IPS-20b (cell line): ENCODE data around the gene SCCPDH.
"Not testable (repeated sequence)": the region's sequence is repeated elsewhere in the genome, so short reads cannot be mapped to it uniquely, and the experiment has no call there.

ENCODE experiments used
- H3K27ac ChIP-seq: one replicate; pipeline ENCODE4 v1.5.1; 2013; ENCODE audit warnings: low read length
- H3K27me3 ChIP-seq: 2 replicates; pipeline ENCODE4 v1.6.1; 2013; ENCODE audit warnings: mild to moderate bottlenecking, low read length, inconsistent platforms; ENCODE audit not compliant: insufficient read depth
- H3K36me3 ChIP-seq: 2 replicates; pipeline ENCODE4 v1.6.1; 2013; ENCODE audit warnings: low read depth, mild to moderate bottlenecking, inconsistent platforms, low read length, moderate library complexity; ENCODE audit not compliant: insufficient read depth
- H3K4me1 ChIP-seq: 2 replicates; pipeline ENCODE4 v1.6.1; 2013; ENCODE audit warnings: mild to moderate bottlenecking, control low read depth, inconsistent platforms, low read length, moderate library complexity; ENCODE audit not compliant: insufficient read depth
- H3K4me3 ChIP-seq: 2 replicates; pipeline ENCODE4 v1.5.1; 2013; ENCODE audit warnings: mild to moderate bottlenecking, low read length, inconsistent platforms
- H3K9ac ChIP-seq: 2 replicates; pipeline ENCODE4 v1.6.1; 2013; ENCODE audit warnings: low read depth, mild to moderate bottlenecking, inconsistent platforms, low read length, moderate library complexity
- H3K9me3 ChIP-seq: 2 replicates; pipeline ENCODE4 v1.6.1; 2013; ENCODE audit warnings: mild to moderate bottlenecking, low read depth, low read length, inconsistent platforms; ENCODE audit not compliant: insufficient read depth

The SCCPDH gene

DNA sequence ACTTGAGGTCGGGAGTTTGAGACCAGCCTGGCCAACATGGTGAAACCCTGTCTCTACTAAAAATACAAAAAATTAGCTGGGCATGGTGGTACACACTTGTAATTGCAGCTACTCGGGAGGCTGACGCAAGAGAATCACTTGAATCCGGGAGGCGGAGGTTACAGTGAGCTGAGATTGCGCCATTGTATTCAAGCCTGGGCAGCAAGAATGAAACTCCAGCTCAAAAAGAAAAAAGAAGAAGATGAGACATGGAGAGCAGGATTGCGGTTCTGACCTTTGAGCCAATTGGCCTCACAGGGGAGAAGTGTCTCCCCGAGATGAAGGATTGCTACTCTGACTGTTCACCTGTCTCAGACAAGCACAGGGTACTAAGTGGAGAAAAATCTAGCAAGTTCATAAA is 6.6 kb downstream of the SCCPDH start:
- H3K27ac ChIP-seq, result no peak overlapping the region
- peaks cover 62% of the 10 kb centered on the region for H3K36me3 ChIP-seq
- H3K4me1 ChIP-seq, result no peaks in the 10 kb centered on the region
- 0 out of 2 replicates have a peak, but pooled peaks cover under 1% of the 10 kb centered on the region for H3K27me3 ChIP-seq
- peaks cover 8% of the 10 kb centered on the region; the same call in 1 of the 2 replicates for H3K9me3 ChIP-seq
- no peak overlapping the region for H3K4me3 ChIP-seq
- no peak overlapping the region for H3K9ac ChIP-seq

DNA sequence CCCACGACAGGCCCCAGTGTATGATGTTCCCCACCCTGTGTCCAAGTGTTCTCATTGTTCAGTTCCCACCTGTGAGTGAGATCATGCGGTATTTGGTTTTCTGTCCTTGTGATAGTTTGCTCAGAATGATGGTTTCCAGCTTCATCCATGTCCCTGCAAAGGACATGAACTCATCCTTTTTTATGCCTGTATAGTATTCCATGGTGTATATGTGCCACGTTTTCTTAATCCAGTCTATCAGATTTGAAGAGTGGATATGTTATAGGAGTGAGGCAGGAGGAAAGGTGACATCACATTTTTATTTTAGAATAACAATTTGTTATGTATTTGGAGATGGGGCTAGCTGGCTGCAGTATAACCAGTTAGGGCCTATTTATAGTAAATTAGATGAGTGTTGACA is 7.7 kb downstream of the SCCPDH start:
- not testable (repeated sequence) for H3K4me3 ChIP-seq, H3K4me1 ChIP-seq, H3K27me3 ChIP-seq, H3K9me3 ChIP-seq, H3K27ac ChIP-seq, H3K9ac ChIP-seq
- H3K36me3 ChIP-seq, result peaks cover 72% of the 10 kb centered on the region

GRCh38 chr1:246733704-246734103 is 9.5 kb downstream of the SCCPDH start:
- Histone ChIP-seq H3K36me3 (peaks cover 61% of the 10 kb centered on the region), H3K4me1 (no peaks in the 10 kb centered on the region)

DNA sequence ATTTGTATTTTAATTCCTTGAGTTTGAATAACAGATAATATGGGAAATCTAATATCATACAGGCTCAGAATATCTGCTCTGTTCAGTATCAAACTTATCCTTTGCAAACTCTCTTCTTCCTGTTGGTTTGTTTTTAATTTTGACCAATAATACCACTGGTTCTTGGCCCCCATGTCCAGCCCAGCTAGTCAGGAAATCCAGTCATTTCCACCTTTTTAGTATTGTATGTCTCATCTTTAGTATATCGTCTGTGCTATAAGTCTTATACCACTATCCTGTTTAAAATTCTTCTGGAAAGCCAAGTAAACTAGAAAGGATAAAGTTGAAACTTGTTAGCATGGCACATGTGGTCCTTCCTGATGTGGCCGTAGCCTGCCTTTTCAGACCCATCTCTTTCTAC is 10.7 kb downstream of the SCCPDH start:
- H3K27me3 ChIP-seq, result no peaks in the 10 kb centered on the region
- H3K27ac ChIP-seq, result no peak overlapping the region
- peaks cover 50% of the 10 kb centered on the region for H3K36me3 ChIP-seq

More at GRCh38 chr1:246733704-246734103, 9.5 kb downstream of the SCCPDH start:
- Histone ChIP-seq H3K4me3 (no peak overlapping the region), H3K27me3 (no peaks in the 10 kb centered on the region), H3K9me3 (peaks cover 1% of the 10 kb centered on the region; the same call in 1 of the 2 replicates), H3K27ac (no peak overlapping the region), H3K9ac (no peak overlapping the region)

GRCh38 chr1:246735735-246736134 is 11.5 kb downstream of the SCCPDH start:
- no peaks in the 10 kb centered on the region for H3K9me3 ChIP-seq
- H3K27me3 ChIP-seq, result no peaks in the 10 kb centered on the region
- H3K27ac ChIP-seq, result no peak overlapping the region
- H3K4me3 ChIP-seq, result no peak overlapping the region
- H3K36me3 ChIP-seq, result peaks cover 47% of the 10 kb centered on the region
- no peak overlapping the region for H3K9ac ChIP-seq
- H3K4me1 ChIP-seq, result no peaks in the 10 kb centered on the region

More for the DNA sequence above, 10.7 kb downstream of the SCCPDH start:
- no peak overlapping the region for H3K9ac ChIP-seq
- no peaks in the 10 kb centered on the region for H3K4me1 ChIP-seq
- no peaks in the 10 kb centered on the region for H3K9me3 ChIP-seq
- H3K4me3 ChIP-seq, result no peak overlapping the region

DNA sequence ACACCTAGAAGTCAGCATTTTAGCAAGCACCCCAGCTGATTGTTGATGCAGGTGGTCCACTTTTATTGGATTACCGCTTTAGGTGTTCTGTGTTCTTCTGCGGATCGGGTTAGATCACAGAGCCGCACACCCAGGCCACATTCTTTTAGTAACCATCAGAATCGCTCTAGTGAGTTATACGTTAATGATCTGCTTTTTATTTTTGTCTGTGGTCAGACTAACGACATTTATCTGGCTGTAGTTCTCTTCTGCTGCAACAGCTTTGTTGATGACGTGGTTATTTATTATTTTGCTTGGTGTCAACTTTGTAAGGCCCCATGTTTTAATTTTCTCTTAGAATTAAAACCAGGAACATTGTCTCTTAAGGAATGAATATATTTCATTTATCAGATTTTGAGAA is 18.2 kb downstream of the SCCPDH start:
- H3K9ac ChIP-seq, result no peak overlapping the region
- no peak overlapping the region for H3K27ac ChIP-seq
- peaks cover 13% of the 10 kb centered on the region; the same call in 1 of the 2 replicates for H3K36me3 ChIP-seq
- H3K4me3 ChIP-seq, result no peak overlapping the region
- no peaks in the 10 kb centered on the region for H3K9me3 ChIP-seq
- no peaks in the 10 kb centered on the region for H3K4me1 ChIP-seq
- H3K27me3 ChIP-seq, result no peaks in the 10 kb centered on the region

DNA sequence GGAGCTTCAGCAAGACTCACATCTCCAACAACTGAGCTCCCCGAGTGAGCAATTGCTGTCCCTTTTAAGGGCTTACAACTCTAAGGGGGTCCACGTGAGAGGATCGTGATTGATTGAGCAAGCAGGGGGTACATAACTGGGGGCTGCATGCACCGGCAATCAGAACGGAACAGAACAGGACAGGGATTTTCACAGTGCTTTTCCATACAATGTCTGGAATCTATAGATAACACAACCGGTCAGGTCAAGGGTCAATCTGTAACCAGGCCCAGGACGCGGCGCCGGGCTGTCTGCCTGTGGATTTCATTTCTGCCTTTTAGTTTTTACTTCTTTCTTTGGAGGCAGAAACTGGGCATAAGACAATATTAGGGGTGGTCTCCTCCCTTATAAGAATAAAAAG is 21.9 kb downstream of the SCCPDH start:
- not testable (repeated sequence) for H3K9me3 ChIP-seq, H3K4me3 ChIP-seq, H3K36me3 ChIP-seq, H3K4me1 ChIP-seq, H3K27ac ChIP-seq, H3K27me3 ChIP-seq, H3K9ac ChIP-seq

GRCh38 chr1:246748006-246748405 is 23.8 kb downstream of the SCCPDH start:
- Histone ChIP-seq H3K27me3 (no peaks in the 10 kb centered on the region), H3K4me3 (no peak overlapping the region), H3K4me1 (no peaks in the 10 kb centered on the region), H3K36me3 (peaks cover 6% of the 10 kb centered on the region; the same call in 1 of the 2 replicates), H3K9ac (no peak overlapping the region), H3K27ac (no peak overlapping the region), H3K9me3 (no peaks in the 10 kb centered on the region)

DNA sequence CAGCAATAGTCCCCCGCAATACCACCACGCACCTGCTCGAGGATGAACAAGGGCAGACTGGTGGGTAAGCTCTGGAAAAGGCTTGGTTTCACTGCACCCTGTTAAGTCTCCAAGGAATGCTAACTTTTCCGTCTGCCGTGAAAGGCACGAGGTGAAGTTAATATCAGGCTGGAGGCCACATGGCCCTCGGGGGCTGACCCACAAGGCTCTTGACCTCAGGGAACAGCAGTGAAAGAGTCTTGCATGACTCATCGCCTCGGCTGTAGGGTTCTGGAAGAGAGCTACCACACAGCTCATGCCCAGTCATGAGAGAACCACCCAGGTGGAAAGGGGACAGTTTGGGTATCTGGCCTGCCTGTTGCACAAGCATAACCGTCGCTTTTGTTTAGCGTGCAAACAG is 24.7 kb downstream of the SCCPDH start:
- H3K27me3 ChIP-seq, result no peaks in the 10 kb centered on the region
- peaks cover 6% of the 10 kb centered on the region; the same call in 1 of the 2 replicates for H3K36me3 ChIP-seq
- no peak overlapping the region for H3K9ac ChIP-seq
- no peaks in the 10 kb centered on the region for H3K9me3 ChIP-seq
- H3K4me3 ChIP-seq, result no peak overlapping the region
- no peak overlapping the region for H3K27ac ChIP-seq
- H3K4me1 ChIP-seq, result no peaks in the 10 kb centered on the region

GRCh38 chr1:246750752-246751151 is 26.5 kb downstream of the SCCPDH start:
- no peaks in the 10 kb centered on the region for H3K9me3 ChIP-seq
- H3K36me3 ChIP-seq, result no peaks in the 10 kb centered on the region
- H3K27ac ChIP-seq, result no peak overlapping the region
- H3K4me1 ChIP-seq, result no peaks in the 10 kb centered on the region
- H3K9ac ChIP-seq, result no peak overlapping the region
- no peaks in the 10 kb centered on the region for H3K27me3 ChIP-seq
- no peak overlapping the region for H3K4me3 ChIP-seq

GRCh38 chr1:246753670-246754535 is 29.7 kb downstream of the SCCPDH start:
- peaks cover under 1% of the 10 kb centered on the region; the same call in 1 of the 2 replicates for H3K36me3 ChIP-seq
- H3K4me3 ChIP-seq, result no peak overlapping the region
- H3K9me3 ChIP-seq, result no peaks in the 10 kb centered on the region
- no peak overlapping the region for H3K27ac ChIP-seq
- H3K4me1 ChIP-seq, result no peaks in the 10 kb centered on the region
- H3K9ac ChIP-seq, result no peak overlapping the region
- H3K27me3 ChIP-seq, result no peaks in the 10 kb centered on the region

DNA sequence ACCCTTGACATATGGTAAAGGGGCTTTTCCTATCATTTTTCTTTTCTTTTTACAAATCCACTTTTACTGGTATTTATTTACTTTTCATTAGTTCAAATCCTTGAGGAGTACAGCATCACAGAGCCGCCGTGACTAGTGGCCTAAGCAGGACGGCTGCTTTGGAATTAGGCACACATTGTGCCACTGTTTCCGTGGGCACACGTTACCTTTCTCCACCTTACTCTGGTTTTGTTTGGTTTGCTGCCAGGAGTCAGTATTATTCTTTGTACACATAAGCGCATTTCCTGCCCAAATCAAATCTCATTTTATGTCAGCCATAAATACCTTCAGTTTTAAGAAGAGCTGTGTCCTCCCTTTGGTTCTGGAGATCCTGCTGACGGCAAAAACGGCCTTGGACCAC is 31.2 kb downstream of the SCCPDH start:
- no peaks in the 10 kb centered on the region for H3K9me3 ChIP-seq
- no peak overlapping the region for H3K4me3 ChIP-seq
- H3K9ac ChIP-seq, result no peak overlapping the region
- H3K27me3 ChIP-seq, result no peaks in the 10 kb centered on the region
- H3K27ac ChIP-seq, result no peak overlapping the region
- H3K4me1 ChIP-seq, result no peaks in the 10 kb centered on the region
- H3K36me3 ChIP-seq, result peaks cover 10% of the 10 kb centered on the region
